ENCODE results near the gene SNTN.

SNTN gene

GRCh38 chr3:63679186-63679585, 26.7 kb downstream of the SNTN start:
- no peak for DNase-seq

GRCh38 chr3:63684081-63684480, 31.6 kb downstream of the SNTN start:
- no peak for DNase-seq

- DNase-seq, result no peak
Observed at GRCh38 chr3:63685340-63685739, 32.9 kb downstream of the SNTN start.

GRCh38 chr3:63687278-63688225, 35.1 kb downstream of the SNTN start:
- DNase-seq, result no peak

- DNase-seq, result no peak
Observed at GRCh38 chr3:63689285-63689684, 36.8 kb downstream of the SNTN start.

- DNase-seq, result no peak
Observed at GRCh38 chr3:63693351-63693750, 40.9 kb downstream of the SNTN start.

GRCh38 chr3:63705092-63705645, 52.7 kb downstream of the SNTN start:
- no peak for DNase-seq

- DNase-seq, result no peak
Observed at GRCh38 chr3:63706321-63707085, 54.0 kb downstream of the SNTN start.

- DNase-seq, result no peak
Observed at GRCh38 chr3:63707731-63708130, 55.3 kb downstream of the SNTN start.

GRCh38 chr3:63709576-63709975, 57.1 kb downstream of the SNTN start:
- DNase-seq, result no peak

All from activated naive CD4-positive, alpha-beta T cell treated with anti-CD3 and anti-CD28 coated beads, Interleukin-2, amount 50 U/mL, for 16 hours (primary cell).